ENCODE results near the gene CACNG4.

The CACNG4 gene

DNA sequence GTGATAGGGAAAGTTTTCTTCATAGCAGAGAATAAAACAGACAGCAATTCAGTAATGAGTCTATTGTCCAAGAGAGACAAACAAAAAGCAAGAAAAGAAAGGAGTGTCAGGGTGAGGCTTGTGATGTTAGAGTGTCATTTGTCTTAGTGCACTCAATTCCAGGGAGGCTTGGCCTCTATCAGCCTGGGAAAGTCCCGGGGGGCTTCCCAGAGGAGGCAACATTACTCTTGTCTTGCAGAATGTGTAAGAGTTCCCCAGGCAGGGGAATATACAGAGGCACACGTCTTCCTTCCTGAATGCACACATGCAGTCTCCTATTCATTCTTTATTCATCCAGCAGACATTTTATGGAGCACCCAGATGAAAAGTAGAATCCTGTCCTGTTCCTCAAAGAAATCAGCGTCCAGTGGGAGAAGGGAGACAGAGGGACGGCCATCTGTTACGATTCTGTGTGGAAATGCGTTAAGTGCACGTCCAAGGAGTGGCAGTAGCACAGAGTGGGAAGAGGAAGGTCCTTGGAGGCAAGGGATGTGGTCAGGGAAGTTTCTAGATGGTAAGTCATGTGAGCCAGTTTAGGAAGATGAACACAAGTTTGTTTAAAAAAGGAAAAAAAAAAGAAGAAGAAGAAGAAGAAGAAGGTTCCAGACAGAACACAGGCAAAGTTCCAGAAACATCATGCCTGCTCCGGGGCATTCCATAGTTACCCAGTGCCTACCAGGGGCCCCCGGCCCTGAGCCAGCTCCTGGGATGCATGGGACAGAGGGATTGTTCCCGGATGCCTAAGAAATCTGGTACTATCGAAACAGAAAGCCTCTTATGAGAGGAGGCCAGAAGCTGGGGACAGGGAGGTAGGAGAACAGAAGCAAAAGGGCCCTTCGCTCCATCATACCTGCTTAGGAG lies 21.1 kb downstream of the CACNG4 start:
- DNase-seq (ENCODE audit: low spot score), result no peak

DNA sequence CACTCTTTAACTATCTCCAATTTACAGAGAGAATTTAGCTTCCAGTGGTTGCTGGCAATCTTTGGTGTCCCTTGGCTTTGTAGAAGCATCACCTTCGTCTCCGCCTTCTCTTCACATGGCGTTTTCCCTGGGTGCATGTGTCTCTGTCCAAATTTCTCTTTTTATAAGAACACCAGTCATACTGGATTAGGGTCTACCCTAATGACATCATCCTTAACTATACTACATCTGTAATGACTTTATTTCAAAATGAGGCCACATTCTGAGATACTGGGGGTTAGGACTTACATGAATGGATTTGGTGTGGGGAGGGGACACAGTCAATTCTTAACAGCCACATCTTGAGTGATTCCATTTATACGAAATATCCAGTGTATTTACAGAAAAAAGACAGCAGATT lies 22.2 kb downstream of the CACNG4 start:
- no peak for DNase-seq (ENCODE audit: low spot score)

DNA sequence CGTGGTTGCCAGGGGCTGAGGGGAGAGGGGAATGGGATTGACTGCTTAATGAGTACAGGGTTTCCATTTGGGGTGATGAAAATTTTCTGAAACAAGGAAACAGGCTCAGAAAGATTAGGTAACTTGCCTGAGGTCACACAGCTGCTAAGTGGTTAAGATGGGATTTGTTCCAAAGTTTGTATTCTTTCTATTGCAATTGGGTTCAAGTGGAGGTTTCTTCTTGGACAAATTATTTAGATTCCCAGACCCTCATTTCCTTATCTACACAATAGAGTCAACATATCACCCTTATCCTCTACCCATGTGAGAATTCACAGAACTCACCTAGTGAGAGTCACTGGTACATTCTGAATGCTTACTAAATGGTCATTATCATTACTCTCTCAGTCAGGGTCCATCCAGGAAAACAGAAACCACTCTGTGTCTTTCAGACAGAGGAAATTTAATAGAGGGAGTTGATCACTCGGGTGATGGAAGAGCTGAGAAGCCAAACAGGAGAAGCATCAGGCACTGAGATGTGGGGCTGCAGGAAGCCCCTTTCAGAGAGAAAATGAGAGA lies 22.6 kb downstream of the CACNG4 start:
- no peak for DNase-seq (ENCODE audit: low spot score)

DNA sequence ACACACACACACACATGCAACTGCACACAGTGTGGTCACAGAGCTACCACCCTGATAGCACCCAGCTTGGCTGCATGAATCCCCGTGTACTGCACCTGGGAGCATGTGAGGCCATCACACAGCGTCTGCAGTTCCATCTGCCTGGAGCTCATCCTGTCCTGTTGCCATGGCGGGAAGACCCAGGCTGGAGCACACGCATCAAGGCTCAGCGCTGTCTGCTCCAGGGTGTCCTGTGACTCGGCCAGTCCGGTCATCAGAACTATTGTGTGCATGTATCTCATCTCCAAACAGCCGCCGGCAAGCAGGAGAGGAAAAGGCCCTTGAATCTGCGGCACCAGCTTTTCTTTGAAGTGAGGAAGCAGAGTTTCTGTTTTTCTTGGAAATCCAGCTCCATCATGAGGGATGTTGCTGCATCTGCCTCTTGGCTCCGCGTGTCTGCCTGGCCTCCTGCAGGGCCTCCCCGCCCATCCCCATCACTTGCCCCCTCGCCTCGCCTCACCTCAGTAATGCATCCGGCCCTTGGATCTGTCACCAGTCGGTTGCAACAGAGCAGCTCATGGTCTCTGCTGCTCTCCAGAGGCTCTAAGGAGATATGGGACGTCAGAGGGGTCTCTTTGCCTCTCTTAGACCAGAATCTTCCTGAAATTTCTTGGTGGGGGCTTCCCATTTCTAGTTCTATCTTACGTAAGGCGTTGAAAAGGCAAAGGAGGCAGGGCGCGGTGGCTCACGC lies 23.7 kb downstream of the CACNG4 start:
- DNase-seq (ENCODE audit: low spot score), result no peak

DNA sequence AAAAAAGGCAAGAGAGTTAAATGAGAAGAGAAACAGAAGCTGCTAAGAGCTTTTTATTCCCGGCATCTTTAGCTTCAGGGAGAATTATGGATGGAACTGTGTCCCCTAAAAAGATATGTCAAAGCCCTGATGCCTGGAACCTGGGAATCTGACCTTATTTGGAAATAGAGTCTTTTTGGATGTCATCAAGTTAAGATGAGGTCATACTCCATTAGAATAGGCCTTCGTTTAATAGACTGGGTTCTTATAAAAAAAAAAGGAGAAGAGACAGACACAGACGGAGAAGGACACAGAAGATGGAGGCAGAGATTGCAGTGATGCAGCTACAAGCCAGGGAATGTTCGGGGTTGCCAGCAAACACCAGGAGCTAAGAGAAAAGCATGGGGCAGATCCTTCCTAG lies 24.6 kb downstream of the CACNG4 start:
- no peak for DNase-seq (ENCODE audit: low spot score)

DNA sequence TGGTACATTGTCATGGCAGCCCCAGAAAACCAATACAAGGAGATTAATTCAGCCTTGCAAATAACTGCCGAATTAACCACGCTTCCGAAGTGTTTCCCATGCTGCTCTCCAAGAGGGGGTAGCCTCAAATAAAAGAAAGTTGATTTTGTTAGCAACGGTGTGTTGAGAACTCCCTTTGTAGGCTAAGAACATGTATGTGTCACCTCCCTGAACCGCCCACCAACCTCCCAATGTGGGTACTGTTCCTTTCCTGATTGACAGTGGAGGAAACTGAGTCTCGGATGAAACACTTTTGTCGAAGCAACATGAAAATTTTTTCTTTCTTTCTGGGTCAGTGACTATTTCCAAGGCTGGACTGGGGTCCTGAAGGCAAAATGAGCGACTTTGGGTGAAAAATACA lies 25.1 kb downstream of the CACNG4 start:
- DNase-seq (ENCODE audit: low spot score), result no peak

DNA sequence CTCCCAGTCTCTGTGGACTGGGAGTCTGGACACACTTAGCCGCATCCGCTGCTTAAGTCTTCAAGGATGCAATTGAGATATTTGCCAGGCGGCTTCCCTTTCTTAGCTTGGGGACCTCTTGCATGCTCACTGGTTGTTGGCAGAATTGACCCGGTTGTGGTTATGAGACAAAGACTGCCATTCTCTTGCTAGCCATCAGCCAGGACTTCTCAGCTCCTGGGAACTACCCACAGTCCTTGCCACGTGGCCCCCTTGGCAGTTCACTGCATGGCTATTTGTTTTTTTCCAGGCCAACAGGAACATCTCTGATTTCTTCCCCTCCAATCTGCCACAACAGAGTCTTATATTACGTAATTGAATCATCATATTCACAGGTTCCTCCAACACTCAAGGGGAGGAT lies 25.5 kb downstream of the CACNG4 start:
- no peak for DNase-seq (ENCODE audit: low spot score)

DNA sequence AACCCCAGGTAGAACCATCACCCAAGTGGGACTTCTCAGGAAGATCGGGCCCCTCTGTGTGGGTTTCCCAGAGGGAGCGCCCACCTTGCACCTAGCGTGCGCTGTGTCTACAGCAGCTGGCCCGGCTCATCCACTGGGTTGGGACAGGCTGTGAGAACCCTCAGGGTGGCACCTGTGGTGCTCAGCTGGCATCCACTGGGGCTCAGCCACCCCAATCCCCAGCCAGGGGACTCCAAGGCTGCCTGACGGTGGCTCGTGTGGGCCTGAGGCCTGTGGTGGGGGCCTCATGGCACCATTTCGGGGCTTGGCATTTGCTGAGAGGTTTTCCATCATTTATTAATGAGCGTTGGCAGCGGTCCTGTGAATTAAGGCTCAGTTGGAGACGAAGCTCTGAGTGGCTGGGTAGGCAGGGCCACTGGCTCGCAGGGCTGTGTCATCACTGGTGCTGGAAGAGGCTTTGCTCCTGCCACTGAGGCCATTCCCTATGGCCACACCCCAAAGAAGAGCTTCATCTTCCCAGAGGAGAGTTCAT lies 28.5 kb downstream of the CACNG4 start:
- no peak for DNase-seq (ENCODE audit: low spot score)

DNA sequence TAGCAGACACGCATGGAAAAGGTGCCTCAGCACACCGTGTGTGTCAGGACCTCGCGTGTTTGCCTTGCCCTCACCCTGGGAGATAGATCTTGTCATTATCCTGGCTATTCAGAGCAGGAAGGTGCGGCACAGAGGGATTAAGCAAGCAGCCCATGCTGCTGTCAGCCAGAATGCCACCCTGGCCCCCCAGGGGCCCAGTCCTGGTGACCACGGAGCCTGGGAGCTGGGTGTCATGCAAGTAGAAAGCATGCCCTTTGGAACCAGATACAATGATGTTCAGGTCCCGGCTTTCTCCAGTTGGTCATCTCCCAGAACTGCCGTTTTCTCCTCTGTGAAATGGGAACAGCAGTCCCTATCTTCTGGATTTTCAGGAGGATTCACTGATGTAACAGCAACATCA lies 29.9 kb downstream of the CACNG4 start:
- DNase-seq (ENCODE audit: low spot score), result no peak

DNA sequence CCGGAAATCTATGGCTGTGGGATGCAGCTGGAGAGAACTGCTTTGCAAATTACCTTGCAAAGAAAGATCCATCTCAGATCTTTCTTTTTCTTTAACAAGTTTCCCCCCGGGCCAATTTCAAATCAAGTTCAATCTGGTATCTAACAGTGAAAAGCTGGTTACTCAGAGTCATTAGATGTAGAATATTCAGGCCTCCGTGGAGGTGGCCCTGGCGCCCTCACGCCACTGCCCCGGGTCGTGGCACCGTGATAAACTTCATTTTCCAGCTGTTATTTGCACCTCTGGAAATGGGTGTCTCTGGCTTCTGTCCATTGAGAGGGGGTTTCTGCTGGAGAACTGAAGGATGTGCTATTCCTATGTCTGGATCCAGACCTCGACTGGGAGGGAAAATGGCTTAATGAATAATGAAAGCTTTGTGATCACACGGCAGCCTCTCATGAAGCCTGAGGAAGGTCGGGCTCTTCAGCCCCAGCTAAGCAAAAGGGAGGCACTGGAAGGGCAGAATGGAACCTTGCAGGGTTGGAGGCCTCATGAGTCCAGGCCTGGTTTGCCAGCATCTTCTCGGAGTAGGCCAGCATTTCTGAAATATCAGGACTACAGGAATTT lies 30.5 kb downstream of the CACNG4 start:
- no peak for DNase-seq (ENCODE audit: low spot score)

DNA sequence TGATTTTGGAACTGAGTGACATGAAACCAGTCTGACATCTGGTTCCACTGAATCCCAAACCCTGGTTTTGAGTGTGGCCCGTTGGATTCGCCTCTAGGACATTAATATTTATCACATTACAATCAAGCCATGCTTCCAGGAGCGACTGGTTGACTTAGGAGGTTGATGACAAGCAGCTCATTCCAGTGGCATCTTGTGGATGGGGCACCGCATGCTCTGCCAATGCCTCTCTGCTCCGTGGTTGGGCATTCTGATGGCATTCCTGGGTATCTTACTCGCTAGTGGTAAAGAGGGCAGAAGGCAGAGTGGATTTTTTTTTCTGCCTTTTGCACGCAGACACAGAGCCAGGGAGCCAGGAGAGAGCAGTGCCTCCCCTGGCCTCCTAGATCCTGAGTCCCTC lies 31.4 kb downstream of the CACNG4 start:
- DNase-seq (ENCODE audit: low spot score), result no peak

DNA sequence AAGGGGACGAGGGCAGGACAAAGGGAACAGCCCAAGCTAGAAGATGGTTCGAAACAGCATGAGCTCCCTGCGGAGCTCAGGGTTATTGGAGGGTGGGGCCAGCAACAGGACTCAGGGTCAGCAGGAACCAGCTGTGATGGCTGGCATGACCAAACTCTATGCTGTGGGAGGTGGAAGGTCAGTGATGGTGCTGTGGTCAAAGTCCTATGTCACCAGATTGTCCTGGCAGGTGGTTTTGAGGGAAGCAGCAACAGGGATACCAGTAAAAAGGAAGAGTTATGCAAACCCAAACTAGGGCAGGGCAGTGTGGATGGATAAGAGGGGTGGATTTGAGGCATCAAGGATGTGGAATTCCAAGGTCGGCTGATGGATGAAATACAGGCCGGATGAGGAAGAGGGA lies 32.4 kb downstream of the CACNG4 start:
- DNase-seq (ENCODE audit: low spot score), result no peak

DNA sequence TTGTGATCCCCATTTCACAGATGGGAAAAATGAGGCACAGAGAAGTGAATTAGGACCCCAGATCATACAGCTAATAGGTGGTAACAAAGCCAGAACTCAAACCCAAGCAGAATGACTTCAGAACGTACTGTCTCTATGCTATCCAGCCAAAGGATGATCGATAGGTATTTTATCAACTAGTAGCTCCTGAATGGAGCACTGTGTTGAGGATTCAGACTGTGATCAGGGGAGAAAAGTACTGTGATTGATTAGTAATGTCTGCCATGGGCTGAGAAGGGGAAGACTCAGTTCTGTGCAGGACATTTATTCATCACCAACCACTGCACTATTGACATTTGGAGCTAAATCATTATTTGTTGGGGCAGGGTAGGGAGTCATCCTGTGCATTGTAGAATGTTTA lies 38.7 kb downstream of the CACNG4 start:
- no peak for DNase-seq (ENCODE audit: low spot score)

DNA sequence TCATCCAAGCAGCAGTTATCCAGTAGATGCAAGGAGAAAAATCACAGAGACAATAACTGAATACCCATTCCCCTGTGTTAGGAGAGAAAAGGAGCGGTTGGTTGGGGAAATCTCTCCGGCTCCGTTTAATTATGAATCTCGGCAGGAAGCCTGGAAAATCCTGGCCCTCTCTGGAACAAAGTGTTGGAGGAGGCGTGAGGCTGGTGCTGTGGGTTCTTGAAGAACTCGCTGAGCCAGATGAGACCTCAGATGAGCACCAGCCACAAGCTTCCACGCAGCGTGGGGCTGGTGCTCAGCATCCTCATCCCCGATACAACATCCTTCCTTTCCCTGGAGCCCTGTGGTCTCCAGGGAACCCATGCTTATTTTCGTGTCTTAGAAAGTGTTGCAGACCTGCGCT lies 39.7 kb downstream of the CACNG4 start:
- DNase-seq (ENCODE audit: low spot score), result no peak

DNA sequence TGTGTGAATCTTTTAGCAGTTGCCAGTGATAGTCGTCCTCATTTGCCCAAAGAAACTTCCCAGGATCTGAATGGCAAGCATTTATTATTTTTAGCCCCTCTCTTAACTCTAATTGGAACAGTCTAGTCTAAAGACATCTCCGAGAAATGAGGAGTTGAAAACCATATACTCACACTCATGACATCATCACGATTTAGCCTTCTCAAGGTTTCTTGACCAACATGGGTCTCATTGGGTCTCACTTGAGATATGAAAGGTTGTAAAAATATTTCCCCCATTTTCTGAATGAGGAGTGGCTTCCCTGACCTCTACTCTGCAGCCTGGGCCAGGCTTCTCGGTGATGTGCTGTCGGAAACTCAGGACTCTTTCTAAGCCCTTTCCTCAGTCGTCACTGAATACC lies 42.8 kb downstream of the CACNG4 start:
- DNase-seq (ENCODE audit: low spot score), result no peak

DNA sequence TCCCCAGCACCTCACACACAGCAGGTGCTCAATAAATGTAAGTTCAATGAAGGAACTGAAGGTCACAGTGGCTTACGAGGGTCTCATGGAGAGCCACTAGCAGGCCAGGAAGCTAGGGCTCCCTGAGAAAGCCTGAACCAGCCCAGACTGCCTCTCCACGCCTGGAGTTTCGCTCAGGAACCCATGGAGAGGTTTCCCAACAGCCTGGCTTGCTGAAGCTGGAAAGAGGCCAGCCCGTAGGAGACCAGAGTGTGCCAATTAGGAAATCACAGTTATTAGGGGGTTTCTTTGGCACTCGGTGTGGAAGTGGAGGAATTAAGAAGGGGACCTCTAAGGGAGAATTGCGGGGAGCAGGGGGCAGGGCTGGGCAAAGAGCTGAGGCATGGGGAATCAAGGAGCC lies 43.6 kb downstream of the CACNG4 start:
- DNase-seq (ENCODE audit: low spot score), result no peak

DNA sequence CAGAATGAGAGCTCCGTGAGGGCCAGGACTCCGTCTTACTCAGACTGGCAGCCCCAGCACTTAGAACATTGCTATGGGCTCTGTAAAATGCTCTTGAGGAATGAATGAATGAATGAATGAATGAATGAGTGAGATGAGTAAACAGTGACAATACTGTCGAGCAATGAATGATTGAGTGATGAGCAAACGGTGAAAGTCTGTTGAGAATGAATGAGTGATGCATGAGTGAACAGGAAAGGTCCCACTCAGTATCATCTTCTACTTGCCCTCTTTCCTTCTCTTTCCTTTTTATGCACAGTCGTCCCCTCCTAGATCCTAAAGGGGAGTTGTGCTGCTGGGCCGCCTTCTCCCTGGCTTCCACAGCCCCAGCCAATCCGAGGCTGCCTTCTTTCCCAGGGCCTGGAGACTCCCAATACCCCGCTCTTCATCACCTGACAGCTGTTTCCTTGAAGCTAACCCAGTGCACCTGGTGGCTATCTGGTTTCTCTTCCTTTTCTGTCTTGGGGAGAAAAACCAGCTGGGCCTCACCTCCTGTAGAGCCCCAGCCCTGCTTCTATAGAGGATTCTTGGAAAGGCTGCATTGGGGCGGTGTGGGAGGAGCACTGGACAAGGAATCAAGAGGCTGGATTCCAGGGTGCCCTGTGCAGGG lies 47.1 kb downstream of the CACNG4 start:
- DNase-seq (ENCODE audit: low spot score), result no peak

DNA sequence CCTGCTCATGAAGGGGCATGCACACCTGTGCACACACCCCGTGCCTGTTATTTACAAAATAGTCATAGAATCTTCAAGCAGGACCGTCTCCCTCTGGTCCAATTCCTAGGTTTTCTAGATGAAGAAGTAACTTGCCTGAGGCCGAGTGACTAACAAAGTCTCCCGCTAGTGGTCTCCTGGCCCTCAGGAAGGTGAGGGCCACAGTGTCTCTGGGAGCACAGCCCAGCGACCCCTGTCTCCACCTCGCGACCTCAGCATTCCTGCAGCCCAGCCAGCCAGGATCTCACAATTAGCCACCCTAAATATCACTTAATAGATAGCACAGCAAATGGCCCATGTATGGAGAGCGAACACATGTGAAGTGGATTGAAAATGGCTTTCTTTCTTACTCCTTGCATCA lies 49.4 kb downstream of the CACNG4 start:
- DNase-seq (ENCODE audit: low spot score), result no peak

DNA sequence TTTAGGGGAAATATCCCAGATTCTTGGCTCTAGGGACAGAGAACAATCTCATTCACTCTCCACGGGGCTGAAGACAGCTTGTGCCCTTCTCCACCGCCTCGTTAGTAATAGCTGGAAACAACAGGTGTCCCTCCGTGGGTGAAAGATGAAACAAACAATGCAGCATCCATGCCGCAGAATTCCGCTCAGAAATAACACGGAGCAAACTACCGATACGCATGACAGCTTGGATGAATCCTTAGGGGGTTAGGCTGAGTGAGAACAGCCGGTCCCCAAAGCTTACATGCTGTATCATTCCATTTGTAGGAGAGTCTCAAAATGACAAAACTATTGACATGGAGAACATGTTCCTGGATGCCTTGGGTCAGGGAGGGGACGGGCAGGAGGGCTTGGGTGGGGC lies 50.5 kb downstream of the CACNG4 start:
- no peak for DNase-seq (ENCODE audit: low spot score)

DNA sequence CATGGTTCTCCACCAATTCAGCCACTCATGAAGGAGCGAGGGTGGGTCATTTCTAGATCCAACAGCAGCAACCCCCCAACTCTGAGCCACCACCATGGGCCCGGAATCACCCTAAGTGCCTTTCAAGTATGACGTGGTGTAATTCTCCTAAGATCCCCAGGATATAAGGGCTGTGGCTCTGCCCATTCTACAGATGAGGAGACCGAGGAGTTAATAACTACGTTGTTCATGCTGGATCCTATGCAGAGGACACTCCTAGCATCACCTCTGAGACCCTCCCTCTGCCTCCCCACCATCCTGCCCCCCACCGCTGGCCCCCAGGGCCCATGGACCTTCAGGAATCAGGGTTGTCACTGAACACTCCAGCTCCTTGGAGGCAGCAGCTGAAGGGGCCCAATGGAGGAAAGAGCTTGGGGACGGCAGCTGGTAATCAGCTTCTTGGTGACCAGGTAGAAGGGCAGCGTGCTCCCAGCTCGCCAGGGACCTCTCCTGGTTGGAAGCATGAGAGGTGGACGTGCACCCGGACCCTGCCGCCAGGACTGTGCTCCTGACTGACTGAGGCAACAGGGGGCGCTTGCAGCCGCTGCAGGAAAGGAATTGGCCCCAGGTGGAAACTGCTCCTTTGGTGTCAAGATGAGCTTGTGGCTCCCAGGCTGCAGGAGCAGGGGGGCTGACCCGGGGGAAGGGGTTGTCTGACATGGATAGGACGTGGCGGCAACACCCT lies 51.7 kb downstream of the CACNG4 start:
- no peak for DNase-seq (ENCODE audit: low spot score)

DNA sequence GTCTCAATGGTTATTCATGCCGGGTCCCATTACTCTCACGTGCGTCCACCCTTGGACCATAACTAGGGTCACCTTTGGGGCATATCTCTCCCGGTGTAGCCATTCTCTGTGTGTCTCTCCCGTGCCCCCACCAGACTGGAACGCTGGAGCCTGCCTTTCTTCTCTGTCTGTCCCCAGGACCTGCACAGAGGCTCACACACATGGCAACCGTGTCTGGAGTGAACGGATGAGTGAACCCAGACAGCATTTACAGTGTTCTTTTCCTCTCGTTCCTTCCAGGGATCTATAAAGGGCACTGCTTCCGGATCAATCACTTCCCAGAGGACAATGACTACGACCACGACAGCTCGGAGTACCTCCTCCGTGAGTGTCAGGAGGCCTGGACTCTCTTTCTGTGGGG lies 53.4 kb downstream of the CACNG4 start:
- DNase-seq (ENCODE audit: low spot score), result no peak

Measured in SW480 (cell line).